BJ (cell line): ENCODE data around the gene NASP. TPM values are rescaled to one million over a fixed set of nuclear protein-coding genes. Genes with fewer than 3 reads are reported as not detected.

Source experiments
- CTCF ChIA-PET: fragments of 350-600 bp; formaldehyde crosslinking; extraction: SDS; loops from one replicate; lab custom pipeline; 2021; ENCODE audit warnings: antibody characterized with exemption, inconsistent platforms; lab: Yijun Ruan, JAX
- POLR2A ChIA-PET: fragments of 300-600 bp; sonication (Branson Sonifier 250); formaldehyde crosslinking; extraction: SDS; loops from one replicate; lab custom pipeline; 2021; ENCODE audit warnings: antibody characterized with exemption; lab: Charles Lee
- DNase-seq: peaks from one replicate; pipeline ENCODE4 v3.0.0-alpha.2; 2011; ENCODE audit warnings: low read depth
- H3K27me3 ChIP-seq: 2 replicates; pipeline ENCODE4 v1.6.0; 2011; ENCODE audit warnings: low read length; ENCODE audit not compliant: control insufficient read depth, insufficient read depth
- H3K36me3 ChIP-seq: 2 replicates; pipeline ENCODE4 v1.5.1; 2011; ENCODE audit warnings: low read length; ENCODE audit not compliant: control insufficient read depth, insufficient read depth
- H3K4me3 ChIP-seq: 2 replicates; pipeline ENCODE4 v1.5.1; 2011; ENCODE audit warnings: low read depth, mild to moderate bottlenecking, control low read depth, low read length
- polyA plus RNA-seq: library from polyadenylated mRNA; depleted of rRNA; stranded (reverse); fragments of >200 nt; gene quantifications from 2 replicates; pipeline ENCODE4 v1.2.3, GENCODE V29; 2011
- TF ChIP-seq, protein P1 (sequence below): IDR thresholded peaks from 2 replicates; pipeline ENCODE4 v1.5.1; 2011; ENCODE audit warnings: low read depth, mild to moderate bottlenecking, control low read depth, inconsistent platforms, low read length, moderate library complexity; ENCODE audit not compliant: insufficient read depth

The NASP gene
- polyA plus RNA-seq, 1 experiment, result 43.9 TPM

DNA sequence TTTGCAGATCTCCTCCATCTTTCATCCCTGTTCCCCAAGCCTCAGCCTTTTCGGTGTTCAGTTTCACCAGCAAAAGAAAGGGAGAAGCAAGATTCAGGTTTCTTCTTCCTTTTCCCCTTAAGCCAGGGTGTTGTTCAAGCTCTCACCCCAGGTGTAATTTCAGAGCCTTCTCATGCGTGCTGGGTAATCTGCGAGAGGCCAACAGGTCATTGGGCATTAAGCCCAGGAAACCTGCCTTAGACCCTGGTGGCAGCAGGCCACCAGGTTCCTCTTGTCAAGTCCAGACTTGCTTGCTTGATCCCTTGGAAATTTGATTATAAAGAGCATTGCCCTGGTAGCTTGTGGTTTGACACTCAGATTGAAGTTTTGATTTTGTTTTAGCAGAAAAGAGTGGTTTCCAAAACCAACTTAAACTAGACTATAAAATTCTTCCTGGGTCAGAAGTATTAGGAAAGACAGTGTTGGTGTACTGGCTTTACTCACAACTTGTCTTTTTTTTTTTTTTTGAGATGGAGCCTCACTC is 26.4 kb upstream of the NASP start:
- TF ChIP-seq, protein P1, sequence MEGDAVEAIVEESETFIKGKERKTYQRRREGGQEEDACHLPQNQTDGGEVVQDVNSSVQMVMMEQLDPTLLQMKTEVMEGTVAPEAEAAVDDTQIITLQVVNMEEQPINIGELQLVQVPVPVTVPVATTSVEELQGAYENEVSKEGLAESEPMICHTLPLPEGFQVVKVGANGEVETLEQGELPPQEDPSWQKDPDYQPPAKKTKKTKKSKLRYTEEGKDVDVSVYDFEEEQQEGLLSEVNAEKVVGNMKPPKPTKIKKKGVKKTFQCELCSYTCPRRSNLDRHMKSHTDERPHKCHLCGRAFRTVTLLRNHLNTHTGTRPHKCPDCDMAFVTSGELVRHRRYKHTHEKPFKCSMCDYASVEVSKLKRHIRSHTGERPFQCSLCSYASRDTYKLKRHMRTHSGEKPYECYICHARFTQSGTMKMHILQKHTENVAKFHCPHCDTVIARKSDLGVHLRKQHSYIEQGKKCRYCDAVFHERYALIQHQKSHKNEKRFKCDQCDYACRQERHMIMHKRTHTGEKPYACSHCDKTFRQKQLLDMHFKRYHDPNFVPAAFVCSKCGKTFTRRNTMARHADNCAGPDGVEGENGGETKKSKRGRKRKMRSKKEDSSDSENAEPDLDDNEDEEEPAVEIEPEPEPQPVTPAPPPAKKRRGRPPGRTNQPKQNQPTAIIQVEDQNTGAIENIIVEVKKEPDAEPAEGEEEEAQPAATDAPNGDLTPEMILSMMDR, result no peak
- CTCF ChIA-PET, result interaction anchor here (4.0 kb wide), 1 partner anchor 12 kb away, joined by 36 read pairs; no protein-coding TSS in a partner anchor

DNA sequence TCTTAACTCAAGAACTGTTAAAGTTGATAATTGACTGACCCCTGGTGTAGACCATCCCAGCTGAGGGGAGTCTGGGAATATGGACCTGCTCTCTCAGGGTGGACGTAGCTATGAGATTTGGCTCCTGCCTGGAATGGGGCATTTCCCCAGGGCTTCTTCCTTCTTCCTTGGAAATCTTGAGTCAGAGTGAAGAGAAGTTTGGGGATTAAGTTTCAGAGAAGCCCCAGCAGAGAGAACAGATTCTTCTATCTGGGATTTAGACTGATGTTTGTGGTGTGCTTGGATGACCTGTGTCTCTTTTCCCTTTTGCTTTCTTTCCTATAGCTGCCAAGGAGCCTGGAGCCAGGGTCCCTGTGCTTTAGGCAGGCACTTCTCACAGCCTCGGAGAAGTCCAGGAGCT is 20.0 kb upstream of the NASP start:
- POLR2A ChIA-PET, result no interaction called here
- H3K36me3 ChIP-seq, result peaks cover 20% of the 10 kb centered on the region
- no peaks in the 10 kb centered on the region for H3K27me3 ChIP-seq
- H3K4me3 ChIP-seq, result no peak overlapping the region
- TF ChIP-seq, protein P1, result no peak
- CTCF ChIA-PET, result interaction anchor here (0.6 to 1.6 kb wide), 3 partner anchors 51 to 204 kb away, joined by 3 to 6 read pairs (median 5); no protein-coding TSS in a partner anchor
- no peak for DNase-seq

More for the DNA sequence above, 26.4 kb upstream of the NASP start:
- H3K4me3 ChIP-seq, result no peak overlapping the region
- no peak for DNase-seq
- POLR2A ChIA-PET, result no interaction called here
- peaks cover 8% of the 10 kb centered on the region for H3K36me3 ChIP-seq
- no peaks in the 10 kb centered on the region for H3K27me3 ChIP-seq

DNA sequence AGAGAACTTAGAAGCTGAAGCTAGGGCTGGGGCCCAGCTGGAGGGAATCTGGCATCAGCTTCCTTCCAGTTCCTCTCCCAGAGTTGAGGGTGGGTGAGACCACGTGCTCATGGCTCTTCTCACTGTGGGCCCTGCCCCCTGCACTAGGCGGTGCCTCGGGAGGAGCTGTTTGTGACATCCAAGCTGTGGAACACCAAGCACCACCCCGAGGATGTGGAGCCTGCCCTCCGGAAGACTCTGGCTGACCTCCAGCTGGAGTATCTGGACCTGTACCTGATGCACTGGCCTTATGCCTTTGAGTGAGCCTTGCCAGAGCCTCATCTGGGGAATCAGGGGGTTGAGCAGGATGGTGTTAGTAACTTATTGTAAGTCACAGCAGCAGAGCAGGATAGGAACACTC is 17.1 kb upstream of the NASP start:
- no peak overlapping the region for H3K4me3 ChIP-seq
- DNase-seq, result no peak
- H3K27me3 ChIP-seq, result no peaks in the 10 kb centered on the region
- POLR2A ChIA-PET, result no interaction called here
- TF ChIP-seq, protein P1, result no peak
- CTCF ChIA-PET, result interaction anchor here (1.3 to 6.6 kb wide), 4 partner anchors 8 to 55 kb away, joined by 3 to 66 read pairs (median 48); partner anchors contain the start of genes AKR1A1 and NASP
- peaks cover 25% of the 10 kb centered on the region for H3K36me3 ChIP-seq

DNA sequence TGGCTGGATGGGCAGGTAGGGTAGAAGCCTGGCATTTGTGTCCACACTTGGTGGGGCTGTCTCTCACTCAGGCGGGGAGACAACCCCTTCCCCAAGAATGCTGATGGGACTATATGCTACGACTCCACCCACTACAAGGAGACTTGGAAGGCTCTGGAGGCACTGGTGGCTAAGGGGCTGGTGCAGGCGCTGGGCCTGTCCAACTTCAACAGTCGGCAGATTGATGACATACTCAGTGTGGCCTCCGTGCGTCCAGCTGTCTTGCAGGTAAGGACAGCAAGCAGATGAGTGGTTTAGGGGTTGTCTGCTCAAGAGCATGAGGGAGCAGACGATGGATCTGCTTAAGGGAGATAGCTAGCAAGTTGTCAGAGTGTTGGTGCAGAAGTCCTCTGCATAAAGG is 15.9 kb upstream of the NASP start:
- no peak for DNase-seq
- POLR2A ChIA-PET, result no interaction called here
- TF ChIP-seq, protein P1, result no peak
- no peak overlapping the region for H3K4me3 ChIP-seq
- H3K36me3 ChIP-seq, result peaks cover 22% of the 10 kb centered on the region
- CTCF ChIA-PET, result interaction anchor here (2.1 to 6.6 kb wide), 8 partner anchors 9 to 208 kb away, joined by 6 to 66 read pairs (median 24); partner anchors contain the start of genes AKR1A1 and NASP
- no peaks in the 10 kb centered on the region for H3K27me3 ChIP-seq

DNA sequence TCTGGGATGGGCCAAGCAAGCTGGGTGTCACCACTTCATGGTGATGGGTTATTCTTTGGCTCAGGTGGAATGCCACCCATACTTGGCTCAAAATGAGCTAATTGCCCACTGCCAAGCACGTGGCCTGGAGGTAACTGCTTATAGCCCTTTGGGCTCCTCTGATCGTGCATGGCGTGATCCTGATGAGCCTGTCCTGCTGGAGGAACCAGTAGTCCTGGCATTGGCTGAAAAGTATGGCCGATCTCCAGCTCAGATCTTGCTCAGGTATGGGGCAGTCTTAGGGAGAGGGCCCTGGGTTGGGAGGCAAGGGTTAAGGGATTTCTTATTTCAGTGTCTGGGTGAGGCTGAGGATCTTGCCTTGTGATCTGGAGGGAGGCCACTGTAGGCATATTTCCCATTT is 15.4 kb upstream of the NASP start:
- CTCF ChIA-PET, result interaction anchor here (0.7 to 6.6 kb wide), 12 partner anchors 10 to 552 kb away, joined by 4 to 66 read pairs (median 8); partner anchors contain the start of genes AKR1A1, NASP and PRDX1
- Histone ChIP-seq H3K4me3 (no peak overlapping the region), H3K36me3 (peaks cover 22% of the 10 kb centered on the region), H3K27me3 (no peaks in the 10 kb centered on the region)
- POLR2A ChIA-PET, result no interaction called here
- no peak for DNase-seq
- TF ChIP-seq, protein P1, result no peak
